HEK293T (cell line): ENCODE measurements around the gene EMC10.

Source experiments
- FOXA1 ChIP-seq: fragments of 450-650 bp; IDR thresholded peaks from 2 replicates; pipeline ENCODE4 v1.6.1; 2016; ENCODE audit warnings: mild to moderate bottlenecking
- L3MBTL2 ChIP-seq: fragments of 450-650 bp; conservative IDR thresholded peaks from 2 replicates; pipeline ENCODE4 v1.6.1; 2016; ENCODE audit warnings: mild to moderate bottlenecking
- LEF1 ChIP-seq: fragments of 450-650 bp; IDR thresholded peaks from 2 replicates; pipeline ENCODE4 v1.6.1; 2017; ENCODE audit warnings: mild to moderate bottlenecking, borderline replicate concordance
- NFRKB ChIP-seq: fragments of 450-650 bp; IDR thresholded peaks from 2 replicates; pipeline ENCODE4 v1.6.1; 2016; ENCODE audit warnings: mild to moderate bottlenecking, moderate library complexity
- SP1 ChIP-seq: fragments of 450-650 bp; IDR thresholded peaks from 2 replicates; pipeline ENCODE4 v1.6.1; 2017
- TARDBP ChIP-seq: fragments of 450-650 bp; IDR thresholded peaks from 2 replicates; pipeline ENCODE4 v1.6.1; 2016
- ZNF384 ChIP-seq: fragments of 450-650 bp; IDR thresholded peaks from 2 replicates; pipeline ENCODE4 v1.6.1; 2016

DNA sequence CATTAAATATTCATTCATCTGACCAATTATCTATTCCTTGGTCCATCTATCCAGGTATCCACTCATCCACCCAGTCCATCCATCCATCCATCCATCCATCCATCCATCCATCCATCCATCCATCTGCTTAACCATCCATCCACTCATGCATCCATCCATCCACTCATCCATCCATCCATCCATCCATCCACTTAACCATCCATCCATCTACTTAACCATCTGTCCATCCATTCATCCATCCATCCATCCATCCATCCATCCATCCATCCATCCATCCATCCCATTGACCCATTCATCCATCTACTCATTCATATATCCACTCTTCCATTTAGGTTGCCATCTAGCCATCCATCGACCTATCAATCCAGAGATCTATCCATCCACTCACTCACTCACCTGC, 32.2 kb upstream of the EMC10 start:
- no peak for TF ChIP-seq ZNF384
- no peak for TF ChIP-seq SP1
- TF ChIP-seq TARDBP, result no peak
- no peak for TF ChIP-seq LEF1
- TF ChIP-seq NFRKB, result no peak
- no peak for TF ChIP-seq L3MBTL2
- no peak for TF ChIP-seq FOXA1
